ENCODE measurements around the gene TSTD1.
"Not testable (repeated sequence)": the region's sequence is repeated elsewhere in the genome, so short reads cannot be mapped to it uniquely, and the experiment has no call there.

TSTD1 gene

GRCh38 chr1:161026954-161027353 lies 11.8 kb downstream of the TSTD1 start:
- H3K9me3 ChIP-seq (ENCODE audit: control insufficient read depth, low read length); H3K18ac ChIP-seq (ENCODE audit: low read depth in 1 of 2, low read length in 2 of 2); H3K79me1 ChIP-seq (replicated peaks; ENCODE audit: low read length, poor library complexity, severe bottlenecking); H3K9ac ChIP-seq (ENCODE audit: low read length); H3K36me3 ChIP-seq (ENCODE audit: control insufficient read depth in 1 of 2, insufficient read depth in 2 of 2, low read depth in 1 of 2, low read length in 2 of 2); H4K91ac ChIP-seq (ENCODE audit: low read length); H2BK15ac ChIP-seq (ENCODE audit: low read depth, poor library complexity, severe bottlenecking); H3K27ac ChIP-seq (ENCODE audit: low read length, poor library complexity, severe bottlenecking); H3K4me1 ChIP-seq (ENCODE audit: control insufficient read depth, insufficient read depth, low read depth, low read length); H2BK12ac ChIP-seq (ENCODE audit: low read length in 2 of 2); H2AK5ac ChIP-seq (ENCODE audit: low read length, severe bottlenecking); H2BK120ac ChIP-seq (ENCODE audit: low read depth, low read length); H4K8ac ChIP-seq (ENCODE audit: low read length); H2AFZ ChIP-seq (ENCODE audit: low read depth, low read length); H2BK5ac ChIP-seq (ENCODE audit: low read depth, low read length, poor library complexity, severe bottlenecking); H3K4me2 ChIP-seq (ENCODE audit: low read length, poor library complexity, severe bottlenecking); H3K4ac ChIP-seq (ENCODE audit: low read depth in 1 of 2, low read length in 2 of 2); DNase-seq; H3K23ac ChIP-seq (ENCODE audit: low read length in 2 of 2); H3K14ac ChIP-seq (ENCODE audit: low read length in 2 of 2); H3K27me3 ChIP-seq (ENCODE audit: control insufficient read depth in 1 of 2, insufficient read depth in 1 of 2, low read length in 2 of 2); H3K4me3 ChIP-seq (ENCODE audit: insufficient read depth in 1 of 2, low read depth in 1 of 2, low read length in 2 of 2): not testable (repeated sequence)
- WGBS, result 78% methylated on average over 1 of the region's 1 CpG

DNA sequence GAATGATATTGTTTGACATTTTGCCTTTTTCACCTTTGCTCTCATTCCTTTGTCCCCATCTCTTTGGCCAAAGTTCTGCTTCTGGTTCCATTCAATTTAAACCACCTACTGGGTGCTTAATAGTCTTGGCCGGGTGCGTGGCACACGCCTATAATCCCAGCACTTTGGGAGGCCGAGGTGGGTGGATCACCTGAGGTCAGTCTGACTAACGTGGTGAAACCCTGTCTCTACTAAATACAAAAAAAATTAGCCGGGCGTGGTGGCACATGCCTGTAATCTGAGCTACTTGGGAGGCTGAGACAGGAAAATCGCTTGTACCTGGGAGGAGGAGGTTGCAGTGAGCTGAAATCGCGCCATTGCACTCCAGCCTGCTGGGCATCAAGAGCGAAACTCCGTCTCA lies 16.3 kb downstream of the TSTD1 start:
- H2BK120ac ChIP-seq (ENCODE audit: low read depth, low read length); H3K4me1 ChIP-seq (ENCODE audit: control insufficient read depth, insufficient read depth, low read depth, low read length); H3K9me3 ChIP-seq (ENCODE audit: control insufficient read depth, low read length); H3K36me3 ChIP-seq (ENCODE audit: control insufficient read depth in 1 of 2, insufficient read depth in 2 of 2, low read depth in 1 of 2, low read length in 2 of 2); DNase-seq; H3K14ac ChIP-seq (ENCODE audit: low read length in 2 of 2); H3K79me1 ChIP-seq (replicated peaks; ENCODE audit: low read length, poor library complexity, severe bottlenecking); H4K91ac ChIP-seq (ENCODE audit: low read length); H4K8ac ChIP-seq (ENCODE audit: low read length); H3K9ac ChIP-seq (ENCODE audit: low read length); H3K4me3 ChIP-seq (ENCODE audit: insufficient read depth in 1 of 2, low read depth in 1 of 2, low read length in 2 of 2); H2BK15ac ChIP-seq (ENCODE audit: low read depth, poor library complexity, severe bottlenecking); H3K27ac ChIP-seq (ENCODE audit: low read length, poor library complexity, severe bottlenecking); H3K4ac ChIP-seq (ENCODE audit: low read depth in 1 of 2, low read length in 2 of 2); H2BK5ac ChIP-seq (ENCODE audit: low read depth, low read length, poor library complexity, severe bottlenecking); H3K4me2 ChIP-seq (ENCODE audit: low read length, poor library complexity, severe bottlenecking); H2BK12ac ChIP-seq (ENCODE audit: low read length in 2 of 2); H3K18ac ChIP-seq (ENCODE audit: low read depth in 1 of 2, low read length in 2 of 2); H2AK5ac ChIP-seq (ENCODE audit: low read length, severe bottlenecking); H2AFZ ChIP-seq (ENCODE audit: low read depth, low read length); H3K23ac ChIP-seq (ENCODE audit: low read length in 2 of 2): not testable (repeated sequence)
- WGBS, result over 99% methylated on average over 10 of the region's 12 CpGs
- peaks cover 9 to 33% of the 10 kb centered on the region in 2 experiments for H3K27me3 ChIP-seq (ENCODE audit: control insufficient read depth in 1 of 2, insufficient read depth in 1 of 2, low read length in 2 of 2)

DNA sequence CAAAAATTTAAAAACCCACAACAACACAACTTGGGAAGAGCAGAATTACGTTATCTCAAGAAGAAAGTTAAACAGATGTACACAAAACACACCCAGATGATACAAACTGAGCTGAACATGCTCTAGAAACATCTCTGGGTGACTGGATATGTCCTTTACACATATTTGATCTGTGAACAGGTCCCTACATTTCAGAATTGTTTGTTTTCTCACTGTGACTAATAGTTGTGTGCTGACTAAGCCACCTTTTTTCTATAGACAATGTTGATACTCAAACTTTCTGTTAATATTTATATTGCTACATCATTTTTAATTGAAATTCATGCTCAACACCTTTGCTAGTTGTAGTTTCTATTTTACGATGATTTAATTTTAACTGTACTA lies 16.8 kb downstream of the TSTD1 start:
- H3K79me1 ChIP-seq (replicated peaks; ENCODE audit: low read length, poor library complexity, severe bottlenecking), result no peaks in the 10 kb centered on the region
- no peaks in the 10 kb centered on the region for H3K9me3 ChIP-seq (ENCODE audit: control insufficient read depth, low read length)
- H2AFZ ChIP-seq (ENCODE audit: low read depth, low read length), result no peak overlapping the region
- peaks cover 9 to 33% of the 10 kb centered on the region in 2 experiments for H3K27me3 ChIP-seq (ENCODE audit: control insufficient read depth in 1 of 2, insufficient read depth in 1 of 2, low read length in 2 of 2)
- H4K91ac ChIP-seq (ENCODE audit: low read length), result no peak overlapping the region
- H3K14ac ChIP-seq (ENCODE audit: low read length in 2 of 2), result no peak overlapping the region
- no peak overlapping the region for H2AK5ac ChIP-seq (ENCODE audit: low read length, severe bottlenecking)
- no peaks in the 10 kb centered on the region for H3K36me3 ChIP-seq (ENCODE audit: control insufficient read depth in 1 of 2, insufficient read depth in 2 of 2, low read depth in 1 of 2, low read length in 2 of 2)
- H3K4me3 ChIP-seq (ENCODE audit: insufficient read depth in 1 of 2, low read depth in 1 of 2, low read length in 2 of 2), result no peak overlapping the region
- H3K27ac ChIP-seq (ENCODE audit: low read length, poor library complexity, severe bottlenecking), result no peak overlapping the region
- no peak overlapping the region for H3K9ac ChIP-seq (ENCODE audit: low read length)
- H3K4me2 ChIP-seq (ENCODE audit: low read length, poor library complexity, severe bottlenecking), result no peak overlapping the region
- H3K23ac ChIP-seq (ENCODE audit: low read length in 2 of 2), result no peak overlapping the region
- DNase-seq, result no peak
- H2BK15ac ChIP-seq (ENCODE audit: low read depth, poor library complexity, severe bottlenecking), result no peak overlapping the region
- no peak overlapping the region for H2BK5ac ChIP-seq (ENCODE audit: low read depth, low read length, poor library complexity, severe bottlenecking)
- no peak overlapping the region for H2BK120ac ChIP-seq (ENCODE audit: low read depth, low read length)
- H3K4ac ChIP-seq (ENCODE audit: low read depth in 1 of 2, low read length in 2 of 2), result no peak overlapping the region
- WGBS, result 83% methylated on average over 2 of the region's 2 CpGs
- H4K8ac ChIP-seq (ENCODE audit: low read length), result no peak overlapping the region
- peaks cover 9% of the 10 kb centered on the region for H3K4me1 ChIP-seq (ENCODE audit: control insufficient read depth, insufficient read depth, low read depth, low read length)
- no peak overlapping the region for H2BK12ac ChIP-seq (ENCODE audit: low read length in 2 of 2)
- no peak overlapping the region for H3K18ac ChIP-seq (ENCODE audit: low read depth in 1 of 2, low read length in 2 of 2)

DNA sequence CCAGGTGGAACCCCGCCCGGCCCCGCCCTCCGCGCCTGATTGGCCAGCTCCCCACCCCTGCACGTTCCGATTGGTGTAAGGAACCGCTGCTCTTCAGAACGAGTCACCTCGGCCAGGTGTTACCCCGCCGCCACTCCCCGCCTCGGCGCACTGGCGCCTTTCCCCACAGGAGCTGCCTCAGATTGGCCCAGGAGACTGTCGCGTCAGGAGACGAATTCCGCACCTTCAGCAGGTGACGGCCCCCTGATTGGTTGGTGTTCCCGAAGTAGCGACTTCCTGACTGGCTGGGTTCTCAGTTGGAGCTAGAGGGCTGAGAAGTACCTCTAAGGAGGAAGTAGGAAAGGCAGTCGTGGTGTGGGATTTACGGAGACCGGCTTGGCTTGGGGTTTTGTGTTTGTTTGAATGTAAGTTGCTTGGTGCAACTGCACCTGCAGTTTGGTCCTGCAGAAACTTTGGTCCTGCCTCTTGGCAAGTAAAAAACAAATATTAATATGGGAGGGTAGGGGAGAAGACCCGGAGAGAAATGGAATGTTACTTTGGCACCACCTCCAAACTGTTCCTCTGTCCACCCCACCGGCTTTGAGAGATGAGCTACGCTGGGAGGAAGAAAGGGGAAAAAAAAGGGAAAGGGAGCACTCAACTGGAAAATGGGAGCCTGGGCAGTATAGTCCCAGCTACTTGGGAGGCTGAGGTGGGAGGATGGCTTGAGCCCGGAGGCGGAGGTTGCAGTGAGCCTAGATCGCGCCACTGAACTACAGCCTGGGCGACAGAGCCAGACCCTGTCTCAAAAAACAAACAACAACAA lies 17.4 kb downstream of the TSTD1 start:
- no peak overlapping the region for H4K8ac ChIP-seq (ENCODE audit: low read length)
- 17% methylated on average over 33 of the region's 34 CpGs for WGBS
- no peak overlapping the region for H3K4ac ChIP-seq (ENCODE audit: low read depth in 1 of 2, low read length in 2 of 2)
- no peak overlapping the region for H2BK12ac ChIP-seq (ENCODE audit: low read length in 2 of 2)
- H3K79me1 ChIP-seq (replicated peaks; ENCODE audit: low read length, poor library complexity, severe bottlenecking), result no peaks in the 10 kb centered on the region
- H2AK5ac ChIP-seq (ENCODE audit: low read length, severe bottlenecking), result no peak overlapping the region
- DNase-seq, result peak; percentile 58
- H3K27me3 ChIP-seq (ENCODE audit: control insufficient read depth in 1 of 2, insufficient read depth in 1 of 2, low read length in 2 of 2), result peaks cover 9 to 33% of the 10 kb centered on the region in 2 experiments
- no peaks in the 10 kb centered on the region for H3K9me3 ChIP-seq (ENCODE audit: control insufficient read depth, low read length)
- peaks cover 9% of the 10 kb centered on the region for H3K4me1 ChIP-seq (ENCODE audit: control insufficient read depth, insufficient read depth, low read depth, low read length)
- no peak overlapping the region for H2BK120ac ChIP-seq (ENCODE audit: low read depth, low read length)
- H3K4me2 ChIP-seq (ENCODE audit: low read length, poor library complexity, severe bottlenecking), result peak overlapping the region; percentile 96
- peak overlapping the region; percentile 61 to 83 for H3K4me3 ChIP-seq (ENCODE audit: insufficient read depth in 1 of 2, low read depth in 1 of 2, low read length in 2 of 2)
- H4K91ac ChIP-seq (ENCODE audit: low read length), result no peak overlapping the region
- H2AFZ ChIP-seq (ENCODE audit: low read depth, low read length), result no peak overlapping the region
- no peak overlapping the region for H2BK15ac ChIP-seq (ENCODE audit: low read depth, poor library complexity, severe bottlenecking)
- no peak overlapping the region for H3K23ac ChIP-seq (ENCODE audit: low read length in 2 of 2)
- H3K27ac ChIP-seq (ENCODE audit: low read length, poor library complexity, severe bottlenecking), result no peak overlapping the region
- no peak overlapping the region for H2BK5ac ChIP-seq (ENCODE audit: low read depth, low read length, poor library complexity, severe bottlenecking)
- H3K36me3 ChIP-seq (ENCODE audit: control insufficient read depth in 1 of 2, insufficient read depth in 2 of 2, low read depth in 1 of 2, low read length in 2 of 2), result no peaks in the 10 kb centered on the region
- H3K9ac ChIP-seq (ENCODE audit: low read length), result peak overlapping the region; percentile 12
- no peak overlapping the region for H3K18ac ChIP-seq (ENCODE audit: low read depth in 1 of 2, low read length in 2 of 2)
- H3K14ac ChIP-seq (ENCODE audit: low read length in 2 of 2), result no peak overlapping the region
